GM18511 (cell line): ENCODE data around the gene SUGT1.
"Not testable (repeated sequence)": the region's sequence is repeated elsewhere in the genome, so short reads cannot be mapped to it uniquely, and the experiment has no call there.

ENCODE experiments used
- ATAC-seq: cut with Tn5 transposase; IDR thresholded peaks from one replicate; pipeline ENCODE4 v1.9.1; 2021; ENCODE audit warnings: mild to moderate bottlenecking, moderate library complexity; ENCODE audit not compliant: unreplicated experiment

SUGT1 gene

DNA sequence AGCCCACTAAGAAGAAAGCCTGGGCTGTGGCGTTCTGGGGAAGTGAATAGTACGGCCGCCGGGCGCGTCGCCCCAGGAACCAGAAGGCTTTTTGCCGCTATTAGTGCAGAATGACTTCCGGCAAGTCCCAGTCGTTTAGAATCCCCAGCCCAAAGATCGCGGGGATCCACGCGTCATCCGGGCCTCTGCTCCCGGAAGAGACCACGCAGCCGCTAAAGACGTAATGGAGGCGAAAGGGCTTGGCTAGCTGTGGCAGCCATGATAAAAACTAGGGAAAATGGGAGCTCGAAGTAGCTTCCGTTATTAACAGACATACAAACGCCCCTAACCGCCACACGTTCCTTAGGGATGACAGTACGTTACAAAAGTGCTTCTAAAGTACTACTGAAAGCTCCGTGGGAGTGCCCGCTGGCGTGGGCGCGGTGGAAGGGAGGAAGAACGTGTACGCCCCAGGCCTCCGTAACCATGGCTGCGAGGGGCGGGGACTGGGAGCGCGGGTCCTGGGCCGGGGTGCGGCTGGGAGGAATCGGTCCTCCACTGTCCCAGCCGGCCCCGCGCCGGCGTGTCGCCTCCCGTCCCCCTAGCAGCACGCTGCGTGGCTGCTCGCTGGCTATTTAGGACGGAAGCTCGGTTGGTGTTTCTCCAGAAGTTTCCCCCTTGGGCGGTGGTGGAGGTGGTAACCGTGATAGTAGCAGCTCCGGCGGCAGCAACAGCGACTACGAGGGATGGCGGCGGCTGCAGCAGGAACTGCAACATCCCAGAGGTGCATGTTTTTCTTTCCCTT lies at the start of gene SUGT1:
TSS of gene SUGT1 (plus strand) at position 641 of the 784 bp plus-strand sequence. CDS start at position 726, 85 bp downstream.
- ATAC-seq = peak; percentile 95

DNA sequence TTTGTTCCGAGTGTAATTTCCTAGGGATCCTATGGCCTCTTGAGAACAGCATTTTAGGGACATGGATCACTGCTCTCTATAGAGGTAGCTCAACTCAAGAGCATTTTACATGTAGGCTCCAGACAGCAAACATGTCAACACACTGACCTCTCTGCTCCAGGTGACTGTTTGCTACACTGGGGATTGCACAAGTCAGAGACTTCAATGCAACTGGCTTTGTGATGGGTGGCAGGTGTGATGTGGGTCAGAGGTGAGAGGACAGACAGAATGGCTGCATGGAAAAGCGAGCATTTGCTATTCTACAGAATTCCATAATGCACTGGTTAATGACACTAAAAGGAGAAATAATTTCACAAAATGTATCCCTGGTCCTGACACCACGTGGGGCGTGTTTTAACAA lies 49.3 kb upstream of the SUGT1 start:
- not testable (repeated sequence) for ATAC-seq

DNA sequence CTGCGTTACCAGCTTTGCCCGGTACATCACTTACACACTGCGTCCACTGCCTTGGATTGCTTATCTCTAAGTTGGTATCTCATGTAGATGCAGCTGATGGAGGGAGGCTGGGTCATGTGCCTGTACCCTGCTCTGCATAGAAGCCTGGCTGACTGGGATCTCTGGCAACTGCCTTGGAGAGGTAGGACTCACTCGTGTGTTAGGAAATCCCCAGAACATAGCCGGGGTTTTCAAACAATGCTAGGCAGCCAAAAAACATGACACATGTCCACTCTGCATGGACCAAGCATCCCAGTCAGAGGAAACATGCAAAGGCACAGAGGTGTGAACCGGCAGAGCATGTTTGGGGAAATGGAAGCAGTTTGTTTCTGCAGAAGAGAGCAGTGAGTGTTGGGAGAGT lies 46.5 kb upstream of the SUGT1 start:
- ATAC-seq = not testable (repeated sequence)

DNA sequence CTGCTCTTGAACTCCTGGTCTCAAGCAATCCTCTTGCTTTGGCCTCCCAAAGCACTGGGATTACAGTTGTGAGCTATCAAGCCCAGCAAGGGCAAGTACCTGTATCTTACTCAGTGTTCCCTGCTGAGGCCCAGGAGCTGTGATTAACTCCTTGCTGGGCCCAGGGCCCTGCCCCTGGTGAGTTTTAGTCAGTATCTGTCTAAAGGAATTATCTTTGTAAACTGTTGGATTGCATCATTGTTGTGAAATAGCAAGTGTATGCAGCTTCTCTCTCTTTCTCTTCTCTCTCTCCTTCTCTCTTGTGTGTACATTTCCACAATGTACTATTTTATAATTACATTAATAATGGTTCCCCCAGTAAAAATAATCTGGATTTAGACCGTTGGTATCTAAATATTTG lies 45.8 kb upstream of the SUGT1 start:
- ATAC-seq = not testable (repeated sequence)

DNA sequence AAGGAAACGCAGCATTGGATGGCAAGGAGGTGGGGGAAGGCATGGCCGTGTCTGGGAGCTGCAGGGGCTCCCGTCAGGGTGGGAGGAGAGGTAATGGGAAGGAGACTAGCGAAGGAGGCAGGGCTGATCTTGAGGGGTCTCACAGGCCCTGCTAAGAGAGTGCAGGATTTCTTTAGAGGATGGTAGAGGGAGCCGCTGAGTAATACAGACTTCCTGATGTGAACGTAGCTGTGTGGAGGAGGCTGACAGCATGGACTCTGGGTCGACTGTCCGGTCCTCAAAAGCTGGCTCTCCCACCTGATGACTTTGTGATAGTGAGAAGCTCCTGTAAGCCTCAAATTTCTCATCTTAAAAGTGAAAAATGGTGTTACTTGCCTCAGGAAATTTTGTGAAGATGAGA lies 44.5 kb upstream of the SUGT1 start:
- not testable (repeated sequence) for ATAC-seq

DNA sequence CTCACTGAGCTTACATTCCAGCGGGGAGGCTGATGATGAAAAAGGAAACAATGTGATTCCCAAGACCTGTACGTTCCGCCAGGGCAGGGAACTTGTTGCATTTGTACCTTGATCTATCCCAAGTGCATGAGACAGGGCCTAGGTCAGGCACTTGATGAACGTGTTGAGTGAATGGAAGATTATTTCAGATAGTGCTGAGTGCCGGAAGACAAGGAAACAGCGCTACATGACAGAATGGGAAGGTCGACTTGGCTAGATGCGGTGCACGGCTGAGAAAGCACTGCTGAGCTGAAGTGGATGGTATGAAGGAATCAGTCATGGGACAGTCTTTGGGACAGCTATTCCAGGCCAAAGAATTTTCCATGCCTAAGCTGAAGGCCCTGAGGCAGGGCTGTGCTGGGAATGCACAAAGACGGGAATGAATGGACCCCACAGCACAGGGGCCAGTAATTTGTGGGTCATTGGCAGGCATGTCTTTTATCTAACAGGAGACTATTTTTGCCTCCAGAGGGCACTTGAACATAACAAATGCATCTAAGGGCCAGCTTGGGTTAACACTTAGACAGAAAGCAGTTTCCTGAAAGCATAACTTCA lies 43.5 kb upstream of the SUGT1 start:
- ATAC-seq = peak; percentile 90

DNA sequence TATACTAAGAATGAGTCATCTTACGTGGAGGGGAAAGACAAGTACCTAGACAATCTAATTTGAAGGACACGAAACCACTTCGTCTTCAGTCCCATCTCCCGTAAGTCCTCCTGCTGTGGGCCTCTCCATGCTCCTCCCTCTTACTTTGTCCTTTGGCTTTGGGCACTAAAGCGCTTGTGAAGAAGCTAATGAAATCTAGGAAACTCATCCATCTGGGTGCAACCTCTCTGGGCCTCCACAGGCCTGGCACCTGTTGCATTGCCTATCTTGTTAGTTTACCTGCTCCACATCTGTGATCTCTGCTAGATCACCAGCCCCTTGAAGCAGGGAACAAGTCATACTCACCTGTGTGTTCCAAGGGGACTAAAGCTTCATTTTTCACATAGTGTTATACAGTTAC lies 42.5 kb upstream of the SUGT1 start:
- not testable (repeated sequence) for ATAC-seq

GRCh38 chr13:52615134-52615801 lies 37.4 kb upstream of the SUGT1 start:
- ATAC-seq = no peak

- no peak for ATAC-seq
These were observed 36.8 kb upstream of the SUGT1 start for GRCh38 chr13:52615812-52616211.

- peak; percentile 98 for ATAC-seq
These were observed 35.3 kb upstream of the SUGT1 start for GRCh38 chr13:52617070-52618060.

DNA sequence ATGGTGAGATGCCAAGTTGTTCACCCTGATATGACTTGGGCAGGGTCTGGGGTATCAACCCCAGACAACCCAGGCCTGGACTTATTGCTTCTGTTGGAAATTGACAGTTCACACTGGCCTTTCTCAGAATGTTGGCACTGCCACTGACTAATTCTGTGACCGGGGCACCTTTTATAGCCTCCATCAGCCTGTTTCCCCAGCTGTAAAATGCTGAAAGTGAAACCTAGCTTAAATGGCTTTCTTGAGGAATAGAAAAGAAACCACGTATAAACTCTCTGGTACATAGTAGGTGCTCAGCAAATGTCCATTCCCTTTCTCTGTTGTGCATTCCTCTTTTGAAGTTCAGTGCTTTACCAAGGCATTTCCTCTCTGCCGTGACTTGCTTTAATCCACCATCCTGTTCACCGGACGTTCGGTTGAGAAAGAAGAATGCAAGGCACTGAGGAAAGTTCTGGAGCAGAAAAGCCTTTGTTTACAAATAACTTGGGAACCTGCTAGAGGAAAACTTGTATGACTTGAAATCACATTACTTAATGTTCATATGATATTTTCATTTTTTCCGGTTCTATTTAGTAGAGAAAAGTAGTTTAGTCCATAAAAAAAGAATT lies 21.4 kb upstream of the SUGT1 start:
- ATAC-seq = peak; percentile 71

GRCh38 chr13:52638666-52639328 lies 13.8 kb upstream of the SUGT1 start:
- no peak for ATAC-seq

DNA sequence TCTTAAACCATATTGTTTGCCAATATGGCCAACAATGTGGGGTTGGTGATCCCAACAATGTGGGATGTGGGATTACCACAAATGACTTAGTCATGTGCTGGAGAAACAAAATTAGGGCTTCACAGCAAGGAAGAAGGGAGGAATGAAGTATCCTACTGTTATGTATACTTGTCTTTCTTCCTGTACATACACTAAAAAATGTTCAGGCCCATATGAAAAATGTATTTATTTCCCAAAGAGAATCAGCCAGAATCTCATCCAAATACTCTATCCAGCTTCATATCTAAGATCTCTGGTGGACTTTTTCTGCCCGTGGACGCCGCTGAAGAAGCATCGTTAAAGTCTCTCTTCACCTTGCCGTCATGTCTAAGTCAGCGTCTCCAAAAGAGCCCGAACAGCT lies 10.5 kb upstream of the SUGT1 start, which contains the start of gene HNRNPA1L2:
TSS of gene HNRNPA1L2 (plus strand) at position 301 of the 400 bp plus-strand sequence. CDS start at position 363, 62 bp downstream.
- no peak for ATAC-seq

- ATAC-seq = no peak
These were observed 8.5 kb upstream of the SUGT1 start for GRCh38 chr13:52644108-52644507.

DNA sequence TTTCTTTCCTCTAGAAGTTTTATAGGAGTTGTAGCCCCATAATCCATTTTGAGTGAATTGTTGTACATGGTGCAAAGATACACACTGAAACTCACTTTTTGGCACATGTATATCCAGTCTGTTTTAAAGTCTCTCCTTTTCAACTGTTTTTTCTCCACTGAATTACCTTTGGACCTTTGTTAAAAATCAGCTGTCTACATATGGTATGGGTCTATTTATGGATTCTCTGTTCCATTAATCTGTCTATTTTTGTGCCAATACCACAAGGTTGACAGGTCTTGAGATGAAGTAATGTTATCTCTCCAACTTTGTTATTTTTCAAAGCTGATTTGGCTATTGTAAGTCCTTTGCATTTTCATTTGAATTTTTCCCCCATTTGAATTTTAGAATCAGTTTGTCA lies 5.7 kb upstream of the SUGT1 start:
- ATAC-seq = no peak

GRCh38 chr13:52650731-52651130 lies 1.9 kb upstream of the SUGT1 start:
- ATAC-seq = no peak

- peak; percentile 21 for ATAC-seq
These were observed 790 bp upstream of the SUGT1 start for GRCh38 chr13:52651897-52652195.

GRCh38 chr13:52652980-52653303 lies 306 bp downstream of the SUGT1 start:
- ATAC-seq = peak; percentile 52

- no peak for ATAC-seq
These were observed 6.7 kb downstream of the SUGT1 start for GRCh38 chr13:52659340-52659739.

GRCh38 chr13:52664272-52664671 lies 11.6 kb downstream of the SUGT1 start:
- ATAC-seq = no peak
